HT-29 (cell line): ENCODE data around the gene TRMT61A. TPM values are rescaled to one million over a fixed set of nuclear protein-coding genes. Genes with fewer than 3 reads are reported as not detected.

Experiments
- DNase-seq: peaks from one replicate; pipeline ENCODE4 v3.0.0-alpha.2; 2015; ENCODE audit warnings: low spot score
- small RNA-seq: library from RNA; depleted of rRNA; stranded (forward); fragments of <200 nt; gene quantifications from one replicate; pipeline ENCODE3, GENCODE V24; 2014
- total RNA-seq: library from RNA; depleted of rRNA; stranded (reverse); fragments of >200 nt; shearing (Covaris generic); gene quantifications from 2 replicates; pipeline ENCODE4 v1.2.3, GENCODE V29; 2014; rRNA removed

TRMT61A gene
- total RNA-seq, 1 experiment from 2014 or later, result 49.8 TPM

DNA sequence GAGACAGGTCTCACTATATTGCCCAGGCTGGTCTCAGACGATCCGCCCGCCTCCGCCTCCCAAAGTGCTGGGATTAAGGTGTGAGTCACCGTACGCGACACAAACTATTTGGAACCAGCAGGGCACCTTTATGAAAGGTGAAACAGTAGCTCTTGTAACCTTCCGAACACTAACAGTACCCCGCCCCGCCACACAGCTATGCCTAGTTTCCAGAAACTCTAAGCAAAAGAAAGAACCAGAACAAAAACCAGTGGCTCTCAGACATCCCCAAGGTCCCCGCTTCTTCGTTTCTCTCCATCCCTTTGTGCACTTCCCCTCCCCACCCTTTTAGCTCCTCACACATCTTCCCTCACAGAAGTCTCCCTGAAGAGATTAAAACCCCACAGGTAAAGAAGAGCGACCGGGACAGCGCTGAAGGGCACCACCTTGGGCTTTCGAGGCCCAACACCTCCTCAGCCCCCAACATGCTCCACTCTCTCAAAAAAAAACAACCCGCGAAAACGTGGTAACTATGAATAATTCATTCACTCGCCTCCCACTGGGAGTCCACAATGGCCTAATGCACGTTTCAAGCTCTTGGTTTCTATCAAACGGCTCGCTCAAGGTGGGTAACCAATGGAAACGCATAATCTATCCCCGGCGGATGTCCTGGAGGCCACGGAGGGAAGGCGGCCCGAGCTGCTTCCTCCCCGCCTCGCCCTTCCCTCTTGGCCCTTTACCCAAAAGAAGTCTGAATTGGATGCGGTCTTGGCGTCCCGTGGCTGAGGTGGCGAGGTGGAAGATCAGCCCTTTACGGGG, 32.6 kb downstream of the TRMT61A start:
- peak; percentile 57 for DNase-seq

DNA sequence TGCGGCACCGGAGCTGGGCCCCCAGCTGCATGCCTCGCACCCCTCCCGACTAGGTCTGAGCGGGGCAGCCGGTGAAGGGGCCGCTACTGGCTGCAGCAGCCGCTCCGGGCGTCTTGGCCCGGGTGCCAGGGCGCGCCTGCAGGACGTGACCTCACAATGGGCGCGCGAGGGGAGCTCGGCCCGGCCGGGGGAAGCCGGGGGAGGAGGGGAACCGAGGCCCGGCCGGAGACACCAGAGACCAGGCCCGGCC, 33.1 kb downstream of the TRMT61A start:
- DNase-seq, result peak; percentile 7

DNA sequence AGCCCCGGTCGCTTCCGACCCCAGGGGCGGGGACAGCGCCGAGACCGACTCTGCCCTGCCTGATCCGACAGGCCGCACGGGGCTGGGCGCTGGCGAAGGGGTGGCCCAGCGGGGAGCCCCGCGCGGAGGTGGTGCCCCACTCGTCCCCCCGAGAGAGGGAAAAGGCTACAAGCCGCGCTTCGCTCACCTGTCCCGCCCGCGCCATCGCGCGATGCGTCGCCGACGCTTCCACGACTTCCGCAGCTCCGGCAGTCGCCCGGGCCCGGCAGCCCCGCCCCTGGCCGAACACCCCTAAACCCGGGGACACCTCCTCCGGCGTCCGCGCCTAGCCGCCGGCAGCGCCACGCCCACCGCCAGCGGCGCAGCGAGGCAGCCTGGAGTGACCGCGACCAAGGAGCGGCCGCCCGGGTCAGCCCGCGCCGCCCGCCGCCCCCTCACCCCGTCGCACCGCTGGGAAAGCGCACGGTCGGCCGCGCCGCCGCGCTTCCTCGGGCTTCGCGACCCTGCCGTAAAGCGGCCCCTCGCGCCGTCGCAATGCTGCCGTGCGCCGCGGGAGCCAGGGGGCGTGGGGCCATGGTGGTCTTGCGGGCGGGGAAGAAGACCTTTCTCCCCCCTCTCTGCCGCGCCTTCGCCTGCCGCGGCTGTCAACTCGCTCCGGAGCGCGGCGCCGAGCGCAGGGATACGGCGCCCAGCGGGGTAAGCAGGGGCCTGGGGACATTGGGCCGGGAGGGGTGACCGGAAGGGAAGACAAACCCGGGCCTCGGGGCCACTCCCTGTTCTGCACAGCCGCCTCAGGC, 33.6 kb downstream of the TRMT61A start, which contains the start of the genes BAG5 and COA8:
BAG5 (minus strand) TSS at position 229 of the 797 bp plus-strand sequence. CDS start 1,493 bp downstream, outside the sequence.
COA8 (plus strand) TSS at position 532 of the 797 bp plus-strand sequence; CDS start at position 574, 42 bp downstream.
- peak; percentile 76 for DNase-seq

- DNase-seq, result peak; percentile 54
Measured at GRCh38 chr14:103563226-103563620, 34.2 kb downstream of the TRMT61A start.

GRCh38 chr14:103563844-103564505, 35.0 kb downstream of the TRMT61A start:
- DNase-seq, result no peak

- no peak for DNase-seq
Measured at GRCh38 chr14:103568952-103569351, 40.0 kb downstream of the TRMT61A start.

DNA sequence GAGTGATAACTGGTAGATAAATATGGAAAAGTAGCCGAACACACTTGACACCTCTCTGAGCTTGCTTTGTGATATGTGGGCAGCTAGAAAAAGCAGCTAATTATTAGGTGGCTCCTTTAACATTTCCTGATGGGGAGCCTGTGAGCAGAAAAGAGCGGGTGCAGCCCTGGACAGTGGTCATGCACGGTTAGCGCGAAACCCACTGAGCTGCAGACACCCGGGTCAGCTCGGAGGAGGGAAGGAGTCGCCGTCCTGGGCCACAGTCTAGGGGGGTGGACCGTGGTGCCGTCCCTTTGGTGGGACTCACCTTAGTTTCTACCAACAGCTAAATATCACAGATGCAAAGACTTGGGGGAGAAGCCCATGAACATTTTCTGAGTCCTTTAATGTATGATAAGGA, 40.4 kb downstream of the TRMT61A start:
- no peak for DNase-seq

DNA sequence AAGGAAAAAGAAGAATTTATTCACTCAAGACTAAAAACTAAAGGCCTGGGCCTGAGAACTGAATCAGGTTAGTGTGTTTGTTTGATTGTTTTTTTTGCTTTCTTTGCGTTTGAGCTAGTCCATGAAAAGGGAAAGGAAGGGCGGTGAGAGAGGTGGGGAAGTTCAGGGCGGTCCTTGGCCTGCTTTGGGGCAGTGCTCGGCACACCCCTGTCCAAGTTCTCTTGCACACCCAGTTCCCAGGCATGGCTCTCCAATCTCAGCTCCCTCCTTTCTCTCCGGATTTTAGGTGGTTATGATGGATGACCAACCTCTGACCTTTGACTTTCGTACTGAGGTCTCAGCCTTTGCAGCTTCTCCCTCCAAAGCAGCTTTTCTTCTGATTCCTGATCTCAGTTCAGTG, 45.1 kb downstream of the TRMT61A start:
- no peak for DNase-seq

- DNase-seq, result no peak
Measured at GRCh38 chr14:103574707-103575285, 45.8 kb downstream of the TRMT61A start.

- DNase-seq, result peak; percentile 92
Measured at GRCh38 chr14:103576371-103577024, 47.5 kb downstream of the TRMT61A start.

DNA sequence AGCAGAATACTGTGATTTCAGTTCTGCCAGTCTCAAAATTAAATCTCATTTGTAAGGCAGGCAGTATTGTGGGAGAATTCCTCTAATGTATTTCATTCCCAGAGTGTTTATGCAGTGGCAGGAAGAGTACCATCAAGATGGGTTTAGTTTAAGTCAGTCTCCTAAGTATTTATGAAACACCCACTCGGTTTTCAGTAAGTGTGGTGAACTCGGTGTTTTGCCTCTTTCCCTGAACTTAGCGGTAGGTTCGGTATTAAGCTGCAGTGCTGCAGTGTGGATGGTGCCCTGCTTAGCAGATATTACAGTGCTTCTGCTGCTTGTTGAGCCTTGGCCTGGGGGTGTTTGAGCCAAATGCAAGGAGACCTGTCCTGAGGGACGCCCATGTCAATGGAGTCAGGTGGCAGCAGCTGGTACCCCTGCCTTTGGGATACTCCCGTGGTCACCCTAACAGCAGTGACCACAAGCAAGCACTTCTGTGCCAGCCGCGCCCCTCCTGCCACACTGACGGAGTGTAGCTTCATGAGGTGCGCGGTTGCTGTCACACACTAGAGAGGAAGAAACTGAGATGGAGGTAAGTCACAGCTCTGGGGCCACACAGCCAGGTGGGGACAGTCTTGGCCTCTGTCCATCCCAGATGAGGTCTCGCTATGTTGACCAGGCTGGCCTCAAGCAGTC, 49.5 kb downstream of the TRMT61A start:
- DNase-seq, result no peak

GRCh38 chr14:103581206-103581605, 52.2 kb downstream of the TRMT61A start:
- no peak for DNase-seq

GRCh38 chr14:103581954-103582703, 53.1 kb downstream of the TRMT61A start:
- no peak for DNase-seq

DNA sequence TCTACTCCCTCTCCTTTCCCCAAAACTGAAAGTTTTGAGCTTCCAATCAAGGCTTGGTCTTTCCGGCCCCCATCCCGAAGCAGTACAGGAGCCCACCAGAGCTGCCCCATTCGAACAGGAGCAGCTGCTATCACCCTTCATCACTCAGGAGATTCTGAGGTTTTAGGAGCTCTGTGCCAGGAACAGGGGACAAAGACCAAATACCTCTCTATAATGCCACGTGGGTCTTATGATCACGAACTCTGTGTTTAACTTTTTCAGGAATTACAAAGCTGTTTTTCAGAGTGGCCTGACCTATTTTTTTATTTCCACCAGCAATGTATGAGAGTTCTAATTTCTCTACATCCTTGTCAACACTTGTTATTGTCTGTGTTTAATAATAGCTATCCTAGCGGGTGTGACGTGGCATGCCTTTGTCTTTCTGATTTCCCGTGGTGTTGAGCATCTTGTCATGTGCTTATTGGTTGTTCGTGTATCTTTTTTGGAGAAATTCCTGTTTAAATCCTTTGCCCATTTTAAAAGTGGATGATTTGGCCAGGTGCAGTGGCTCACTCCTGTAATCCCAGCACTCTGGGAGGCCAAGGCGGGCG, 55.4 kb downstream of the TRMT61A start:
- DNase-seq, result no peak

Small RNAs within 50 kb of the gene (small RNA-seq; reads per million reads assigned to genes)
- gene RNU4-68P (1.3 reads per million, percentile 48 among the genes with 10 or more reads in this experiment), gene RNU7-160P (not detected)

Other genes with a start within 250 kb of the TRMT61A start
- 63.7 and 68.0 TPM in 2 replicates for gene EIF5, start 195.0 kb upstream of the TRMT61A start, total RNA-seq
- gene MARK3, start 143.8 kb upstream of the TRMT61A start, total RNA-seq, result 33.2 and 43.0 TPM in 2 replicates
- 446 and 513 TPM in 2 replicates for gene CKB, start 6.4 kb upstream of the TRMT61A start, total RNA-seq
- 11.7 and 12.1 TPM in 2 replicates for gene BAG5, start 33.5 kb downstream of the TRMT61A start, total RNA-seq
- 11.2 and 15.3 TPM in 2 replicates for gene COA8, start 33.8 kb downstream of the TRMT61A start, total RNA-seq
- 93.5 and 102 TPM in 2 replicates for gene KLC1, start 100.0 kb downstream of the TRMT61A start, total RNA-seq
- 84.5 and 86.3 TPM in 2 replicates for gene XRCC3, start 186.3 kb downstream of the TRMT61A start, total RNA-seq
- 37.6 and 40.0 TPM in 2 replicates for gene ZFYVE21, start 186.6 kb downstream of the TRMT61A start, total RNA-seq